GM21381 (cell line): ENCODE results near the gene TBX2.

Experiments used
- ATAC-seq: cut with Tn5 transposase; IDR thresholded peaks from one replicate; pipeline ENCODE4 v1.9.1; 2021; ENCODE audit warnings: mild to moderate bottlenecking, moderate library complexity; ENCODE audit not compliant: unreplicated experiment

Gene TBX2

DNA sequence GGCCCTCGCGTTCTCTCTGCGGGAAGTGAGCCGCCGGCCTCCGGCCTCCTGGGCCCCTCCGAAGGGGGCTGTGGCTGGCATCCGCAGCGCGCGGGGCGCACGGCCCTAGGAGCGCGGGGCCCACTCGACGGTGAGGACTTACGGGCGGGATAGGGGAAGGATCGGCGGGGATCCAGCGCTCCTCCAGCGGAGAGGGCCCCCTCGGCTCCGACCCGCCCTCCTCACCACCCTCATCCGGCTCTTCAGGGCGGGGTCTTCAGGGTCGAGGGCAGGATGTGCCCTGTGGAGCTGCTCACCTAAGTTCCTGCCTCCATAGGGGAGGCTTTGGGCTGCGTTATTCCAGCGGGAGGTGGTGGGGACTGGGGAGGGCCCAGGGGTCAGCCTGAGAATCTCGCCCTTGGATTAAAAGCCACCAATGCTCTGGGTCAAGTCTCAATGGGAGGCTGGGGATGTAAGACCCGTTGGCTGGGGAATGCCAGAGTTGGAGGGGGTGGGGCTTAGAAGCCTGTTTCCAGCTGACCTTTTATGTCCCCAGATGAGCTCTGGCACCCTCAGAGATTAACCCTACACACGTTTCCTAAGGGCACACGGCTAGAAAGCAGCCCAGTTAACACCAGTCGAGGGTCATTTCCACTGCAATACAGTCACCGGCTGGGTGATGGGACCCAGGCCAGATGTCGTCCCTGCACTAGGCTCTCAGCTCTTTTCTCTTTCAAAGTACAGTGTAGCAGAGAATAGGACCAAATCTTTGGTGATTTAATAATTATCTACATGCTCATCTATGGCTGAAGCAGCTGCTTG is 13.4 kb downstream of the TBX2 start:
- no peak for ATAC-seq

DNA sequence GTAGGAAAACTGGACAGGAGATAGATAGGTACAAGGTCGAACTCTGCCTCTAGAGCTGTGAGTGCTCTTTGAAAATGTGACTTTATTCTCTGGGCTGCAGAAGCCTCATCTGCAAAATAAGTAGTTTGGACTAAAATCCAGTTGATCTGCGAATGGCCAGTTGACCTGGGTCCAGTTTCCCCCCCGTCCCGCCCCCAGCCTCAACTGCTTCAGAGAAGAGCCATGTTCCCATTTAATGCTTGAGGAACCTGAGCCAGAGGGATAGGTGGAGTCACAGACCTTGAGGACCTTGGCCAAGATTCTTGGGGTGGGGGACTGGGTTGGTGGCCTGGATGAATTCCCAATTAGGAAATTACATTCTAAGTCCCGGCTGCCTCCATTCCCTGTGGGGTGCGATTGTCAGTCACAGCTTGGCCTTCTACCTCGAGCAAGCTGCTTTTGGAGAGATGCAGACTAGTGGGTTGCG is 14.1 kb downstream of the TBX2 start:
- no peak for ATAC-seq

DNA sequence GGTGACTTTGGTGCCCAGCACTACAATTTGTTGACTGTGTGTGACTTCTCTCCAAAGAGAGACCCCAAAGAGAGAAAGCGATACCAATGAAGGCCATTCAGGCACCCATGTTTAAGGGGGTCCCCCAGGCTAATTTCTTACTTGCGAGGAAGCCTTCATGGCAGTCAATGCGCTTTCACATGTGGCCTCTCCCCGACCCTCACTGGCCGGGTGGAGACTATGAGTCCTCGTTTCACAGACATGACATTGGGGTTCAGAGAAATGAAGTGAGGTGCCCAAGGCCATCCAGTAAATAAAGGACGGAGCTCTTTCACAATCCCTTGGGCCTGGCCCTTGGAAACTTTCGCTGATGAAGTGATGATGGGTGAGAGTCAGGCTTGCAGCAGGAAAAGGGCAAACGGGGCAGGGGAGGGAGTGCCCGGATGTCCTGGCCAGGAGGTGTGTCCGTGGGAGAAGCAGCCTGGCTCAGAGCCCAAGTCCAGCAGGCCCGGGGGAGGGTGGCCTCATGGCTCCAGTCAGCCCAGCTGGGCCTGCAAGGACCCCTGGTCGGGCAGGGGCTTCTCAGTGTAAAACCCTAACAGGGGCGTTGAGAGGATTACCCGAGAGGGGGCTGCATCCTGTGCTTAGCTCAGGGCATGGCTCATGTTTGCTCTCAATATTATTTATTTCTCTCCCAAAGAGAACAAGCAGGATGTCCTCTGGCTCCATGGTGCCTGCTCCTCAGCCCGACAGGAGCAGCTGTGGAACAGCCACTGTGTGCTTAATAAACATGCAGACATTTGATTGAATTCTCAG is 14.7 kb downstream of the TBX2 start:
- no peak for ATAC-seq

DNA sequence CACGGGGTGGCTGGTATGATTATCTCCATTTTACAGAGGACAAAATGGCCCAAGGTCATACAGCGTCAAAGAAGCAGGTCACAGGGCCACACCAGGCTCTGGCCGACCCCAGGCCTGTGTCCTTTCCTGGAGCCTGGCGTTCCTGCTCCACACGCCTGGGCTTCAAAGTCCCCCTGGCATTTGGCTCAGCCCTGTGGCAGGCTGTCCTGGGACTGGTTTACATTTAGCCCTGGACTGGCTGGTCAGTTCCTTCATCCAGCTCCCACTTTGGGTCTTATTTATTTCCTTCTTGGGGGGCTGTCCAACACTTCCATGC is 15.3 kb downstream of the TBX2 start:
- no peak for ATAC-seq

DNA sequence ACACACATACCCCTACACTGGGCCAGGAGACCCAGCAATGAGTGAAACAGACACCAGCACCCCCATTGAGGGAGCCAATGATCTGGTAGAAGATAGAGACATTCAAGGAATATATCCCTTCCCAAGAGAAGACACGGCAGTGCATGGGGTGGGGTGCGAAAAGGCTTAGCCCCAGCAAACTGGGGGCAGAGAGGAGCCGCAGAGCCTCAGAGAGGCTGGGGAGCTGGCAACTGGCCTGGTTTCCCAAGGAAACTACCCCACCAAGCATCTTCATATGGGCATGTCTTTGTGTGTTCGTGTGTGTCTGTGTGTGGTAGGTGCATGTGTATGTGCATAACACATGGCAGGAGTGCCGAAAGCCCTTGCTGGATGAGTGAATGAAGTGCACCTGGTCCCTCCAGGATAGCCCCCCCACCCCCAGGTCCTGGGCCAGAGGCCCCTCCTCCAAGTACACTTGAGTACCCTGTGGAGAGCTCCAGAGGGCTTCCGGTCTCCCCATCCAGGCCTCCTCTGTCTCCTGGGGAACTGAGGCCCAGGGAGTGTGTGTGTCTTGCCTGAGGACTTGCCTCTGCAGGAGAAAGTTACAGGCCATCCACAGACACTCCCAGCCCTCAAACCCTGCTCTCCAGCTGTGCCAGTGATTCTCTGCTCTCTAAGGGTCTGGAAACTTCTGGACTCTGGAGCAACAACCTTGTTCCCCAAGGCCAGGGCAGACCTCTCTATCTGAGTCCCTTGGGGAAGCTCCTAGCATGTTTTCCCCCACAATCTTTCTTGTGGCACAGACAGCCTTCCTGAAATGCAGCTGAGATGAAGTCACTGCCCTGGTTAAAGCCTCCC is 15.9 kb downstream of the TBX2 start:
- ATAC-seq: no peak

DNA sequence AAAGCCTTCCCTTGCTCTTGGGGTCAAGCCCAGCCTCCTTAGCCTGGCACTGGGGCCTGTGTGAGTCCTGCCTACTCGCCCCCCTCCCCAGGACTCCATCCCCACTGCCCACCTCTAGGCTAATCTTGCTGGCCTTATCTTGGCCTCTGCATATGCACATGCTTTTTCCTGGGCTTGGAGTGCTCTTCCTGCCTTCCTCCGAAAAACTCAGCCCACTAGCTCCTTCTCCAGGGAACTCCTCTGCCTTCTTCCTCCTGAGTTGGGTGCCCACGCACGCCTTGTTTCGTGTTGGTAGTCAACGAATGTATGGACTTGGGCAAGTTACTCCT is 16.5 kb downstream of the TBX2 start:
- ATAC-seq: no peak

DNA sequence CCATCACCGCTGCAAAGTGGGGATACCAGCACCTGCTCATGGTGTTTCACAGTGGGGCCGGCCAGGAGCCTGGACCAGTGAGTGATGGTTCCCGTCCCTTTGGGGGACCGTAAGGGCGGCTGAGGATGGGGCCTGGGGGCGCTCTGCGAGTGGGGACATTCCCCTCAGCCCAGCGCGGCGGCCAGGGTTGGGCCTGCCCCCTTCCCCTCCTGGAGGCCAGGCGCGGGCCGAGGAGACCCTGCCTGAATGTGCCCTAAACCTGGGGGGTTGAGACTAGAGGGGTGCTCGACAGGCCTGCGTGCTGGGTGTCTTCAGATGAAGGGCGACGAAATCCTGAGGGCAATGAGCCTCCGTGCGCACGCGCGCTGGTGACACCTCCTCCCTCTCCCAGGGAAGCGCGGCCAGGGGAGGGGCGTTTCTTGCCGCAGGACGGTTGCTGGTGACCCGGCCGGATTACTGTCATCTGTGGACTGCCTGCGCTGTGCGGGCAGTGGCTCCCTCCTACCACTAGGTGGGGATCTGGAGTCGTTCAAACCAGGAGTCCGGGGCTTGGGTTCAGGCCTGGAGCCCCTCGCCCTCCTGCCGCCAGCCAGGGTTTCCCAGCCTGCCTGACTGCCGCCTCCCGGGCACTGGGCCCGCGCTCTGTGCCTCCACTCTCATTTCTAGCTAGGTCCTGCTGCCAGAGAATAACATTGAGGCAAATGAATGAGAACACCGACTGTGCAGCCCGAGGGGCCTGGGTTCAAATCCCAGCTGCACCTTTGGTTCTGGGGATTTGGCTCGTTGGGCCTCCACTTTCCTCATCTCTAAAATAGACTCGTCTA is 17.1 kb downstream of the TBX2 start:
- ATAC-seq: no peak

DNA sequence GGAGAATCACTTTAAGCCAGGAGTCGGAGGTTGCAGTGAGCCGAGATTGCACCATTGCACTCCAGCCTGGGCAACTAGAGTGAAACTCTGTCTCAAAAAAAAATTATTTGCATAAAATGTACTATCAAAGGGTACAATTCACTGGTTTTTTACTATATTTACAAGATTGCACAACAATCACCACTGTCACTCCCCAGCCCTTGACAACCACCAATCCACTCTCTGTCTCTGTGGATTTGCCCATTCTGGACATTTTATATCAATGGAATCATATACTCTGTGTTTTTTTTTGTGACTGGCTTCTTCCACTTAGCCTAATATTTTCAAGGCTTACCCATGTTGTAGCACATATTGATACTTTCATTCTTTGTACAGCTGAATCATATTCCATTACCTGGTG is 18.8 kb downstream of the TBX2 start:
- no peak for ATAC-seq

DNA sequence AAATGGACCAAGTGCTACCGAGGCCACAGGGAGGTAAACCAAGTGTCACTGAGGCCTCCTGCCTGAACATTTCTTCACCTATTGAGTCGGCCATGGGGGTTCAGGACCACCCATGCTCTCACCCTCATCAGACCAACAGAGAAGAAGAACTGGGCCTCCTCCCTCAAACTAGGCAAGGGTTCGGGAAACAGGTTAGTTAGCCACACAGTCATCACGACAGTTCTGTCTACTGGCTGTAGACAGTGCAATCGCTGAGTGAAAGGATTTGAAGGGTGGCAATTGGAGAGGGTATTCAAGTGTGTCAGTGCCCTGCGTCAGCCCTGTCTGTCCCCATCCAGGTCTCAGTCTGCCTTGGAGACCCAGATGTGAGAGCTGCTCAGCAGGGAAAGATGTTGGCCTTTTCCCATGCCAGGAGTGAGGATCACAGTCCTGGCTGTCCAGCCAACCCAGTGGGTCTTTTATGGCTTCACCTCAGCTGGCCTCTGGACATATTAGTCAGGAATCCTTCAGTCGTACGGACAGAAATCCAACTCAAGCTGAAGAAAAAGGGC is 19.9 kb downstream of the TBX2 start:
- ATAC-seq: no peak

DNA sequence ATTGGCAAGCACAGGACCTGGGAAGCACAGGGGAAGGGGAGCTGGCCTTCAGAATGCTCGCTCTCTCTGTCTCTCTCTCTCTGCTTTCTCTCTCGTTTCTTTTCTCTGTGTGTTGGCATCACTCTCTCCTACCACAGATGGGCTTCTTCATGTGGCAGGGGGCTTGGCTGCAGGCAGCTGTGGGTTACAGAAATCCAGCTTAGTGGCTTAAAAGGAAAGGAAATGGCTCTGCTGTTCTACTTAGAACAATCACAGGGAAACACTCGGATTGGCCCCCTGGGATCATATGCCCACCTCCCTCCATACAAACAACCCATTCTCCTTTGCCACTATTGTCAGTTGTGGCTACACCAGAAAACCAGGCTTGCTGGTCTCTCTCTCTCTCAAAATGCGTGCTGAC is 20.4 kb downstream of the TBX2 start:
- no peak for ATAC-seq

DNA sequence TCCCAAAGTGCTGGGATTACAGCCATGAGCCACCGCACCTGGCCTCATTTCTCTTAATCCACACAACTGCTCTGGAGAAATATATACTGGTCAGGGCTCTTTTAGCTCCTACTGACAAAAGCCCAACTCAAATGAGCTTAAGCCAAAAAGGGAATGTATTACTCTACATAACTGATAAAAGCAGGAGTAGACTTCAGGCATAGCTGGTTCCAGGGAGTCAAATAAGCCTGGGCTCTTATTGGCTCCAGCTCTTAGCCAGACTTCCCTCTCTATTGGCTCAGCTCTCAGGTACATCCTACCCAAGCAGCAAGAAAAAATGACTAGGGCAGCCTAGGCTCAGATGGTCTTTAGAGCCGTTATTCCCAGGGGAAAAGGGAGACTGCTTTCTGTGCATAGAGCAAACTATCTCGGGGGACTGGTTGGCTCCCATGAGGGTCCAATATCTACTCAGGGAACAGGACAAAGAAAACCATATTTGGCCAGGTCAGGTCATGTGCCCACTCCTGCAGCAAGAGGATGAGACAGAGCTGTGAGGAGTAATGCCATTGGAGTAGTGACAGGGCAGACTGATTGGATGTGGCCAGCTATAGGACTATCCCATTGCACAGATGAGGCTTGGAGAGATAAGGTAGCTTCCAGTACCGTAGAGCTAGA is 21.2 kb downstream of the TBX2 start:
- no peak for ATAC-seq

DNA sequence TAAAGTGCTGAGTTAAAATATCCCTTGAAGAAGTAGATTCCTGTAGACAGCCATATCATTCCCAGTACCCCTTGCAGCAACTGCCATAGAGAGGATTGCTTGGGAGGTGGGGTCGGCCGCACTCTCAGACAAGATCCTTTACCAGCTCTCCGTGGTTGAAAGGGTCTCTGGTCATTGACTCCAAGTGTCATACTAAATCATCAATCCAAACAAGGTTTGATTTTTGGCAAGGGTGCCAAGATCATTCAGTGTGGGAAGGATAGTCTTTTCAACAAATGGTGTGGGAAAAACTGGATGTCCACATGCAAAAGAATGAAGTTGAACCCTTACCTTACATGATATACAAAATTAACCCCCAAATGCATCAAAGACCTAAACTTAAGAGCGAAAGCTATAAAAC is 21.8 kb downstream of the TBX2 start:
- no peak for ATAC-seq

DNA sequence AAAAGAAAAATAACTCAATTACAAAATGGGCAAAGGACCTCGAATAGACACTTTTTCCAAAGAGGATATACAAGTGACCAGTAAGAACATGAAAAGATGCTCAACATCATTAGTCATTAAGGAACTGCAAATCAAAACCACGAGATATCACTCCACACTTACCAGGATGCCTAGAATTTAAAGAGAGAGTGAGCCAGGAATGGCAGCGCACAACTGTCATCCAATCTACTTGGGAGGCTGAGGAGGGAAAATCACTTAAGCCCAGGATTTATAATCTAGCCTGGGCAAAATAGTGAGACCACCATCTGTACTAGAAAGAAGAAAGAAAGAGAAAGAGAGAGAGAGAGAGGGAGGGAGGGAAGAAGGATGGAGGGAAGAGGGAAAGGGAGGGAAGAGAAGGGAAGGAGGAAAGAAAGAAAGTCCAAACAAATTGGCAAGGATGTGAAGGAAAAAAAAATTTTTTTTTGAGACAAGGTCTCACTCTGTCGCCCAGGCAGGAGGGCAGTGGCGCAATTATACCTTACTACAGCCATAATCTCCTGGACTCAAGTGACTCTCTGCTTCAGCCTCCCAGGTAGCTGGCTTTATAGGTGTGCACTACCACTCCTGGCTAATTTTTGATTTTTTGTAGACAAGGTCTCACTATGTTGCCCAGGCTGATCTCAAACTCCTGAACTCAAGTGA is 22.6 kb downstream of the TBX2 start:
- no peak for ATAC-seq

DNA sequence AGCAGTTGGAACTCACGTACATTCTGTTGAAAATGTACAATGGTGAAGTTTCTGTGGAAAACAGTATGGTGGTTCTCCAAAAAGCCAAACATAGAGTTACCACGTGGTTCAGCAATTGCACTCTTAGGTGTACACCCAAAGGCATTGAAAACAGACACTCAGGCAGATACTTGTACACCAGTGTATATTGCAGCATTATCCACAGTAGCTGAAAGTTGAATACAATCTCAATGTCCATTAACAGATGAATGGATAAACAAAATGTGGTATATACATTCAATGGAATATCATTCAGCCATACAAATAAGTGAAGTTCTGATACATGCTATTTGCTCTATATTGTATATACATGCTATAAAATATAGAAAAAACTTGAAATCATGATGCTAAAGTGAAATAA is 23.2 kb downstream of the TBX2 start:
- ATAC-seq: no peak

DNA sequence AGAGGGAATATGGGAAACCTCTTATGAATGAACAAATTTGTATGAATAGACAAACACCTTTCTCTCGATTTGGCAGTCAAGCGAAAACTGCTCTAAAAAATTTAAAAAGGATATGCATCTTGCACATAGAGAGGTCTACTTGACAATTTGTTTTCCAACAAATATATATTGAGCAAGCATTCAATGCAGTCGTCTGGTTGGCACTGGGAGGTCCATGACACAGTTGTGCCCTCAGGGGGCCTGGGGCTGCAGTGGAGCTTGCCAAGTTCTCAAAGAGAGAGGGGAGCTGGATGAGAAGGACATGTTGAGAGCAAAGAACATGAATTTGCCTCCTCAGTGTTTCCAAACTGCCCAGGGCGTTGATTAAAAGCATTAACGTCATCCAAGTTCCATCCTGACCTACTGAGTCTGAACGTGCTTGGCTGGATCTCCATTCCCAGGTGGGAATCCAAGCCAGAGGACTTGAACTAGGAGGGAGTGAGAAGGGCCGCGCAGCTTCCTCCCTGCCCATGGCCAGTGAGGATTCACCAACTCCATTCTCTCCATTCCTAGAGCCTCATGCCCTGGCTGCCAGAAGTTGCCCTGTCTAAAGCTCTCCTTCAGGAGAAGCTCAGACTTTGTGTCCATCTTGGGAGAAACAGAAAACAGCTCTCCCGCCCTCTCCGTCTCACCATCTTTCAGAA is 24.5 kb downstream of the TBX2 start:
- ATAC-seq: no peak

DNA sequence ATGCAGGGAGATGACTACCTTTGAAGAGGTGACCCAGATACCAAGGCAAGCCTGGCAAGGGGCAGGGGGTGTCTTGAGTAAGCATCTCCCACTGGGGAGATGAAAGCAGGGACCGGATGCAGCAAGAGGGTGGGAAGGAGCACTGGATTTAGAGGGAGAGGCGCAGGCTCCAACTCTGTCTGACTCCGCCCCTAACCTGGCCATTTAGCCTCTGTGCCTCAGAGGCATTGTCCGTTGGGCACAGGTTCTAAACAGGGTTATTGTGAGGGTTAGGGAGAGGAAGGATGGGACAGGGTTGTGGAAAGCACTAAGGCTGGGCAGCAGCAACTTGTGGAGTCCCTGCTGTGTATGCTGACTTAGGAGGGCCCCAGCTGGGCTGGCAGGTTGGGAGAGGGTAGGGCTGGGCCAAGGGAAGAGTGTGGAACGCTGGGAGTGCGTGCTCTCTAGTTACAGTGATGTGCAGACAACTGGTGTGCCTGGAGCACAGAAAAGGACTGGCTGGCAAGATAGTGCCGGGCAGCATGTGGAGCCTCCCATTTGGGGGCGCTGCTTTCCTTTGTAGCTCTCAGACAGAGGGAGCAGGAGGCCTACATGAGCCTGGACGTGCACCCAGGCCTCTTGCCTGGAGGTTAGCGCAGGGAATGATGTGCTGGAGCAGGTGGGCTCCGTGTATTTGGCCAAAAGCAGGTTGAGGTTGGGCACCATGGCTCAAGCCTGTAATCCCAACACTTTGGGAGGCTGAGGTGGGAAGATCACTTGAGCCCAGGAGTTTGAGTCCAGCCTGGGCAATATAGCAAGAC is 26.2 kb downstream of the TBX2 start:
- ATAC-seq: no peak

DNA sequence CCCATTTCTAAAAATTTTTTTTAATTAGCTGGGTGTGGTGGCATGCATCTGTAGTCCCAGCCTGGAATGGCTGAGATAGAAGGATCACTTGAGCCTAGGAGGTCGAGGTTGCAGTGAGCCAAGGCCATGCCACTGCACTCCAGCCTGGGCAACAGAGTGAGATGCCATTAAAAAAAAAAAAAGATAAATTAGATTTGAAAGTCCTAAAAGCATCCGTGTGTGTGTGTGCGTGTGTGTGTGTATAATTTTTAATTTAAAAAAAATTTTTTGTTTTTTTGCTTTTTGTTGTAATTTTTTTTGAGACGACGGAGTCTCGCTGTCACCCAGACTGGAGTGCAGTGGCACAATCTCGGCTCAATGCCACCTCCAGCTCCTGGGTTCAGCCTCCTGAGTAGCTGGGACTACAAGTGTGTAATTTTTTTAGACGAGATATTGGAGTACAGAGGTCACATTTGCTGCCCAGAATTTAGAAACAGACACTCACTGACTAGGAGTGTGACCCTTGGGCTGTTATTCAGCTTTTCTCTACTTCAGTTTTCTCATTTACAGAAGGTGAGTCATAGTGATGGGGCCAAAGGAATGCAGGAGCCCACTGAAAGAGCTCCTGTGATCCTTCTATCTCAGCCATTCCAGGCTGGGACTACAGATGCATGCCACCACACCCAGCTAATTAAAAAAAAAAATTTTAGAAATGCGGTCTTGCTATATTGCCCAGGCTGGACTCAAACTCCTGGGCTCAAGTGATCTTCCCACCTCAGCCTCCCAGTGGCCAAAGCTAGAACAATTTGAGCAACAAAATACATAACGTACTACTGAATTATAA is 27.1 kb downstream of the TBX2 start:
- ATAC-seq: no peak
